Measurements from ENCODE around the gene MEI1. TPM values are rescaled to one million over a fixed set of nuclear protein-coding genes. Genes with fewer than 3 reads are reported as not detected.

The MEI1 gene
- total and polyA plus RNA-seq, 2 of the 4 experiments (the other 2 are of a cell fraction): 0.90 to 2.6 TPM

DNA sequence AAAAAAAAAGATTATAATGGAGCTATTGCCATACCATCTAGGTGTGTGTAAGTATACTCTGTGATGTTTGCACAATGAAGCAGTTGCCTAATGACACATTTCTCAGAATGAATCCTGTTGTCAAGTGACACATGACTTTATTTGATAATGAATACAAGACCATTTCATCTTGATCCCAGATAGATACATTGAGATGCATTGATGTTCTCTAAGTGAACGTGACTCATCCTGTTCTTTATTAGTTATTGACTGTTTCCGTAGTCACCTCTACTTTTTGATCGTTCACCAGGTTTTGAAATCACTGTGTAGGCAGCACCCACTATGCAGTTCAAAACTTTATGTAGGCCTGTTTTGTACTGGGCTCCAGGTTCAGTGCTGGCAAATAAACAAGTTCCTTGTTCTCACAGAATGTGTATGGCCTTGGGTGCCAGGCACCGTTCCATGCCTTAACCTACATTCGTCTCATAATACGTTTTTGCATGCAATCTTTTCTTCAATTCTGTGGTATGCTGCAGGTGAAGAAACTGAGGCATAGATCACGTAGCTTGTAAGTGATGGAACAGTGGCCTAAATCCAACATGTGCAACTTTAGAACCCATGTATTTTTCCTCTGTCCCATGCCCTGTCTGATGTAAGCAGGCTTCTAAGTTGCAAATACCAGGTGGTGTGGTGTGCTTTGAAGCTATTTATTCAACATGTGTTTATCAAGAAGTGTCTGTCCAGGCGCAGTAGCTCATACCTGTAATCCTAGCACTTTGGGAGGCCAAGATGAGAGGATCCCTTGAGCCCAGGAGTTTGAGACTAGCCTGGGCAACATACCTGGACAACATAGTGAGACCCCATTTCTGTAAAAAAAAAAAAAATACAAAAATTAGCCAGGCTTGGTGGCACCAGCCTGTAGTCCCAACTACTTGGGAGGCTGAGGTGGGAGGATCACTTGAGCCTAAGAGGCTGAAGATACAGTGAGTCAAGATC lies 144.0 kb downstream of the MEI1 start:
- H3K18ac ChIP-seq (ENCODE audit: low read depth, low read length): no peak overlapping the region
- no peak overlapping the region for H3K4me3 ChIP-seq (ENCODE audit: insufficient read depth, low read depth, low read length)
- H4K8ac ChIP-seq (ENCODE audit: low read depth in 2 of 2, low read length in 2 of 2): no peak overlapping the region
- no peaks in the 10 kb centered on the region for H3K9me3 ChIP-seq (ENCODE audit: control insufficient read depth, insufficient read depth, low read length)
- H2AFZ ChIP-seq (replicated peaks; ENCODE audit: low read length, poor library complexity): no peak overlapping the region
- no peak overlapping the region for H2BK120ac ChIP-seq (ENCODE audit: low read depth, low read length)
- H3K14ac ChIP-seq (replicated peaks; ENCODE audit: low read depth, low read length): no peak overlapping the region
- BruUV-seq (replicated peaks): no TSS peak
- no peak overlapping the region for H4K91ac ChIP-seq (ENCODE audit: insufficient read depth, low read depth, low read length)
- H2AK5ac ChIP-seq (ENCODE audit: low read depth, low read length): no peak overlapping the region
- ATAC-seq (ENCODE audit: low read depth): no peak
- CTCF ChIA-PET: no interaction called here
- in situ Hi-C loops (cut with MboI; ENCODE audit: low sequenced_read_pairs): no loop called here
- no peak overlapping the region for H3K56ac ChIP-seq (ENCODE audit: extremely low read depth, insufficient read depth, low read length)
- H3K4ac ChIP-seq (ENCODE audit: low read depth, low read length): no peak overlapping the region
- H3K36me3 ChIP-seq (ENCODE audit: control insufficient read depth, insufficient read depth, low read length): peaks cover 3% of the 10 kb centered on the region; the same call in 1 of the 2 replicates
- H2BK5ac ChIP-seq (ENCODE audit: low read depth, low read length, poor library complexity, severe bottlenecking): no peak overlapping the region
- no peak overlapping the region for H2BK20ac ChIP-seq (ENCODE audit: low read depth, low read length)
- H3K9ac ChIP-seq (ENCODE audit: low read depth, low read length): no peak overlapping the region
- H3K23ac ChIP-seq (ENCODE audit: low read depth, low read length): no peak overlapping the region
- no peaks in the 10 kb centered on the region for H3K27me3 ChIP-seq (ENCODE audit: control insufficient read depth, insufficient read depth, low read length)
- WGBS, 2 experiments (ENCODE audit: extremely low coverage in 2 of 2, insufficient read length in 1 of 2): 96% methylated on average over 5 of the region's 8 CpGs; no CpG with 5 or more reads in 1 of the 2 experiments
- peaks cover 35 to 86% of the 10 kb centered on the region in 2 experiments for H3K79me1 ChIP-seq (ENCODE audit: low read depth in 1 of 2, low read length in 2 of 2)
- H2AK9ac ChIP-seq (replicated peaks; ENCODE audit: low read depth, low read length, poor library complexity): no peak overlapping the region
- peaks cover 3% of the 10 kb centered on the region; the same call in 1 of the 2 replicates for H3K4me1 ChIP-seq (ENCODE audit: control insufficient read depth, insufficient read depth, low read length)
- H3K4me2 ChIP-seq (ENCODE audit: low read depth, low read length): no peak overlapping the region
- no peak for TF ChIP-seq FOS (IDR thresholded peaks at IDR 0.05; ENCODE audit: low read depth, low read length)
- TF ChIP-seq NFE2L2 (IDR thresholded peaks at IDR 0.05; ENCODE audit: low read depth, low read length): no peak
- no peak for TF ChIP-seq RFX5 (IDR thresholded peaks at IDR 0.05; ENCODE audit: low read depth, low read length)
- no peak for DNase-seq
- no peak overlapping the region for H2BK15ac ChIP-seq (ENCODE audit: low read depth, low read length)
- peaks cover 67% of the 10 kb centered on the region for H4K20me1 ChIP-seq (ENCODE audit: insufficient read depth, low read length)
- dilution Hi-C loops (cut with HindIII; ENCODE audit: low sequenced_read_pairs, unreplicated experiment): no loop called here
- H3K27ac ChIP-seq (ENCODE audit: insufficient read depth, low read length): no peak overlapping the region
- POLR2A ChIA-PET (ENCODE audit: unreplicated experiment): no interaction called here
- intact Hi-C loops (cut with micrococcal nuclease): no loop called here
- H4K5ac ChIP-seq (ENCODE audit: low read depth, low read length): no peak overlapping the region
- H3K9me1 ChIP-seq (ENCODE audit: insufficient read depth, low read length): peaks cover 17% of the 10 kb centered on the region
